HFFc6 (cell line): Measurements from ENCODE around the gene SYNJ1. TPM values are rescaled to one million over a fixed set of nuclear protein-coding genes. Genes with fewer than 3 reads are reported as not detected.
"Not testable (repeated sequence)": the region's sequence is repeated elsewhere in the genome, so short reads cannot be mapped to it uniquely, and the experiment has no call there.

Experiments
- DNase-seq: peaks from one replicate; pipeline ENCODE4 v3.0.0-alpha.2; 2018
- H3K27ac Mint-ChIP-seq: 2 replicates; pipeline ENCODE4 v1.8.0; 2020; ENCODE audit warnings: mild to moderate bottlenecking, mixed read lengths
- H3K27me3 Mint-ChIP-seq: 2 replicates; pipeline ENCODE4 v1.8.0; 2021; ENCODE audit warnings: mild to moderate bottlenecking, moderate library complexity, mixed read lengths; ENCODE audit not compliant: insufficient read depth
- H3K36me3 Mint-ChIP-seq: 2 replicates; pipeline ENCODE4 v1.8.0; 2021; ENCODE audit warnings: low read depth, mixed read lengths
- H3K4me1 Mint-ChIP-seq: 2 replicates; pipeline ENCODE4 v1.8.0; 2020; ENCODE audit warnings: low read depth, mixed read lengths
- H3K4me3 Mint-ChIP-seq: 2 replicates; pipeline ENCODE4 v1.8.0; 2020; ENCODE audit warnings: mild to moderate bottlenecking, moderate library complexity, mixed read lengths
- H3K9me3 Mint-ChIP-seq: 2 replicates; pipeline ENCODE4 v1.8.0; 2020; ENCODE audit warnings: mild to moderate bottlenecking, mixed read lengths
- total RNA-seq, 6 experiments: library from RNA; stranded (reverse); fragmentation: NEBNext Ultra II Directional; extraction: Animal tissue kit (Norgen Biotek cat#: 25700); gene quantifications; 2 replicates in 1 of 6; 3 replicates in 5 of 6; pipeline ENCODE4 v1.2.3, GENCODE V29; 2021
- TF ChIP-seq, protein P1 (sequence below): fragments of 200-600 bp; sonication (generic); IDR thresholded peaks from 2 replicates; pipeline ENCODE4 v1.5.0; 2021; ENCODE audit warnings: antibody characterized with exemption, mild to moderate bottlenecking

SYNJ1 gene
- total RNA-seq, 6 experiments from 2014 or later: 14.3 to 17.9 (median 15.6) TPM

DNA sequence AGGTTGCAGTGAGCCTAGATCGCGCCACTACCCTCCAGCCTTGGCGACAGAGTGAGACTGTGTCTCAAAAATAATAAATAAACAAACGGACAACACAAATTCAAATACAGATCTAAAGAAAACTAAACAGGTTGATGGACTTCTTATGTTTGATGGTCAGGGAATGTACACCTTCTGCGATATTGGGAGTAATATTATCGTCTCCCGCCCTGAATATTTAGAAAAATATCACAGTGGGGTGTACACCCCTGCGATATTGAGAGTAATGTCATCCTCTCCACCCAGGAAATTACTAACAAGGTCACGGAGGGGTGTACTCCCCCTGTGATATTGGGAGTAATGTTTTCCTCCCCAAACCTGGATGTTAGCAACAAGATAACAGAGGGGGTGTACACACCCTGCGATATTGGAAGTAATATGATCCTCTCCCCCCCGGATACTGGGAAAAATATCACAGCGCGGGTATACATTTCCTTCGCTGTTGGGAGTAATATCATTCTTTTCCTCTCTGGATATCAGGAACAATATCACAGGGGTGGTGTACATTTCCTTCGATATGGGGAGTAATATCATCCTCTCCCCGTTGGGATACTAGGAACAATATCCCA is 114.3 kb downstream of the SYNJ1 start:
- no peaks in the 10 kb centered on the region for H3K9me3 Mint-ChIP-seq
- DNase-seq: no peak
- peak overlapping the region; percentile 100; the same call in 1 of the 2 replicates for H3K27ac Mint-ChIP-seq
- 0 out of 2 replicates have a peak, but pooled peaks cover 4% of the 10 kb centered on the region for H3K36me3 Mint-ChIP-seq
- H3K4me1 Mint-ChIP-seq: peaks cover 7% of the 10 kb centered on the region; the same call in 1 of the 2 replicates
- peak overlapping the region; percentile 99 for H3K4me3 Mint-ChIP-seq
- TF ChIP-seq, protein P1, sequence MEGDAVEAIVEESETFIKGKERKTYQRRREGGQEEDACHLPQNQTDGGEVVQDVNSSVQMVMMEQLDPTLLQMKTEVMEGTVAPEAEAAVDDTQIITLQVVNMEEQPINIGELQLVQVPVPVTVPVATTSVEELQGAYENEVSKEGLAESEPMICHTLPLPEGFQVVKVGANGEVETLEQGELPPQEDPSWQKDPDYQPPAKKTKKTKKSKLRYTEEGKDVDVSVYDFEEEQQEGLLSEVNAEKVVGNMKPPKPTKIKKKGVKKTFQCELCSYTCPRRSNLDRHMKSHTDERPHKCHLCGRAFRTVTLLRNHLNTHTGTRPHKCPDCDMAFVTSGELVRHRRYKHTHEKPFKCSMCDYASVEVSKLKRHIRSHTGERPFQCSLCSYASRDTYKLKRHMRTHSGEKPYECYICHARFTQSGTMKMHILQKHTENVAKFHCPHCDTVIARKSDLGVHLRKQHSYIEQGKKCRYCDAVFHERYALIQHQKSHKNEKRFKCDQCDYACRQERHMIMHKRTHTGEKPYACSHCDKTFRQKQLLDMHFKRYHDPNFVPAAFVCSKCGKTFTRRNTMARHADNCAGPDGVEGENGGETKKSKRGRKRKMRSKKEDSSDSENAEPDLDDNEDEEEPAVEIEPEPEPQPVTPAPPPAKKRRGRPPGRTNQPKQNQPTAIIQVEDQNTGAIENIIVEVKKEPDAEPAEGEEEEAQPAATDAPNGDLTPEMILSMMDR: no peak
- peaks cover 9% of the 10 kb centered on the region for H3K27me3 Mint-ChIP-seq

DNA sequence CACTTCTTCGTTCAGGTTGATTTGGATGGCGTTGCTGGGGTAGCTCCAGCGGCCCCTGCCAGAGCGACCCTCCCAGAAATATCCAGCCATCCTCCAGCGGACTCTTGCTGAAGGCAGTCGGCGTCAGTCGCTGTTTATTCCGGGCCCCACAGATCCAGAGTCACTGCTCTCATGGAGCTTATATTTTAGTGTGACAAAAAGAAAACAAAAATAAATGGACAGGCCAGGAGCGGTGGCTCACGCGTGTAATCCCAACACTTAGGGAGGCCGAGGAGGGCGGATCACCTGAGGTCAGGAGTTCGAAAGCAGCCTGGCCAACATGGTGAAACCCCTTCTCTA is 114.8 kb downstream of the SYNJ1 start:
- Mint-ChIP-seq H3K4me3 (peak overlapping the region; percentile 99), H3K36me3 (0 out of 2 replicates have a peak, but pooled peaks cover 4% of the 10 kb centered on the region), H3K27ac (peak overlapping the region; percentile 100), H3K27me3 (peaks cover 9% of the 10 kb centered on the region), H3K9me3 (no peaks in the 10 kb centered on the region), H3K4me1 (peaks cover 7% of the 10 kb centered on the region; the same call in 1 of the 2 replicates)
- TF ChIP-seq, protein P1: no peak
- DNase-seq: no peak

- Mint-ChIP-seq H3K27ac (peak within 1 kb of the TSS; percentile 100), H3K9me3 (no peaks in the 10 kb centered on the region), H3K4me1 (peaks cover 7% of the 10 kb centered on the region; the same call in 1 of the 2 replicates), H3K36me3 (peaks cover 4% of the 10 kb centered on the region; the same call in 1 of the 2 replicates), H3K27me3 (peaks cover 6% of the 10 kb centered on the region), H3K4me3 (peak within 1 kb of the TSS; percentile 99)
- peak; percentile 96 for DNase-seq
- TF ChIP-seq, protein P1: no peak
Measured at GRCh38 chr21:32612075-32612998, 115.5 kb downstream of the SYNJ1 start, which contains the start of gene CFAP298. TSS of gene CFAP298 (minus strand) at chr21:32612377. CDS start at chr21:32612243, 134 bp downstream.

- peak overlapping the region; percentile 99 for H3K4me3 Mint-ChIP-seq
- TF ChIP-seq, protein P1: no peak
- peaks cover 7% of the 10 kb centered on the region; the same call in 1 of the 2 replicates for H3K4me1 Mint-ChIP-seq
- H3K36me3 Mint-ChIP-seq: peaks cover 4% of the 10 kb centered on the region; the same call in 1 of the 2 replicates
- peaks cover 6% of the 10 kb centered on the region for H3K27me3 Mint-ChIP-seq
- peak overlapping the region; percentile 100 for H3K27ac Mint-ChIP-seq
- peak; percentile 28 for DNase-seq
- no peaks in the 10 kb centered on the region for H3K9me3 Mint-ChIP-seq
Measured at GRCh38 chr21:32611471-32611997, 116.3 kb downstream of the SYNJ1 start.

DNA sequence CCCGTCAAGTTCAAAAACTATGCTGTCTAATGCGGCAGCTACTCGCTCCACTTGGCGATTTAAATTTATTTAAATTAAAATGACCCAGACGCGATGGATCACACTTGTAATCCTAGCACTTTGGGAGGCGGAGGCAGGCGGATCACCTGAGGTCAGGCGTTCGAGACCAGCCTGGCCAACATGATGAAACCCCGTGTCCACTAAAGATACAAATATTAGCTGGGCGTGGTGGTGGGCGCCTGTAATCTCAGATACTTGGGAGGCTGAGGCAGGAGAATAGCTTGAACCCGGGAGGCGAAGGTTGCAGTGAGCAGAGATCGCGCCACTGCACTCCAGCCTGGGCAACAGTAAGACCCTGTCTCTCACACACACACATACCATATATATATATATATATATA is 116.9 kb downstream of the SYNJ1 start:
- not testable (repeated sequence) for H3K27me3 Mint-ChIP-seq, H3K4me1 Mint-ChIP-seq, DNase-seq, H3K9me3 Mint-ChIP-seq, H3K27ac Mint-ChIP-seq, H3K36me3 Mint-ChIP-seq
- H3K4me3 Mint-ChIP-seq: peak overlapping the region; percentile 99
